IMR-90 (cell line): ENCODE data around the gene XYLT2. TPM values are rescaled to one million over a fixed set of nuclear protein-coding genes. Genes with fewer than 3 reads are reported as not detected.

Experiments
- ATAC-seq: fragments of 200-7000 bp; cut with Tn5 transposase; 2 replicates; pipeline ENCODE4 v1.9.1; 2020; ENCODE audit warnings: low read depth, mild to moderate bottlenecking, moderate library complexity
- BruUV-seq: library from RNA; stranded (reverse); fragments of 400-500 nt; replicated peaks from 2 replicates; lab custom pipeline; 2021; lab: Mats Ljungman, UMichigan
- CTCF ChIA-PET: fragments of 300-600 bp; formaldehyde crosslinking; extraction: SDS; loops from one replicate; lab custom pipeline; 2021; ENCODE audit warnings: antibody characterized with exemption; lab: Yijun Ruan, JAX
- POLR2A ChIA-PET: fragments of 300-600 bp; sonication (Branson Sonifier 250); formaldehyde crosslinking; loops from one replicate; lab custom pipeline; 2022; ENCODE audit warnings: antibody characterized with exemption; ENCODE audit not compliant: unreplicated experiment; lab: Charles Lee
- DNase-seq: peaks from one replicate; pipeline ENCODE4 v3.0.0; 2013
- H2AFZ ChIP-seq: replicated peaks from 2 replicates; pipeline ENCODE3; 2013; ENCODE audit warnings: low read length, mild to moderate bottlenecking; ENCODE audit not compliant: poor library complexity
- H2AK5ac ChIP-seq: 2 replicates; pipeline ENCODE4 v1.6.1; 2013; ENCODE audit warnings: low read depth, low read length, inconsistent platforms
- H2AK9ac ChIP-seq: replicated peaks from 2 replicates; pipeline ENCODE3; 2013; ENCODE audit warnings: mild to moderate bottlenecking, low read depth, low read length, moderate library complexity; ENCODE audit not compliant: poor library complexity
- H2BK120ac ChIP-seq: 2 replicates; pipeline ENCODE4 v1.6.1; 2013; ENCODE audit warnings: low read depth, low read length, inconsistent platforms
- H2BK15ac ChIP-seq: 3 replicates; pipeline ENCODE4 v1.6.1; 2013; ENCODE audit warnings: low read depth, low read length, inconsistent platforms
- H2BK20ac ChIP-seq: 2 replicates; pipeline ENCODE4 v1.6.1; 2013; ENCODE audit warnings: low read depth, mild to moderate bottlenecking, inconsistent platforms, low read length, moderate library complexity
- H2BK5ac ChIP-seq: 2 replicates; pipeline ENCODE4 v1.6.1; 2013; ENCODE audit warnings: mild to moderate bottlenecking, low read depth, low read length, inconsistent platforms; ENCODE audit not compliant: poor library complexity, severe bottlenecking
- H3K14ac ChIP-seq: replicated peaks from 2 replicates; pipeline ENCODE4 v1.6.1; 2013; ENCODE audit warnings: low read depth, low read length, inconsistent platforms
- H3K18ac ChIP-seq: 2 replicates; pipeline ENCODE4 v1.6.1; 2013; ENCODE audit warnings: low read depth, low read length, control low read depth
- H3K23ac ChIP-seq: 2 replicates; pipeline ENCODE4 v1.6.1; 2013; ENCODE audit warnings: low read depth, low read length, inconsistent platforms
- H3K27ac ChIP-seq: 2 replicates; pipeline ENCODE4 v1.5.1; 2013; ENCODE audit warnings: mild to moderate bottlenecking, control low read depth, low read length; ENCODE audit not compliant: insufficient read depth
- H3K27me3 ChIP-seq: 2 replicates; pipeline ENCODE4 v1.6.1; 2013; ENCODE audit warnings: low read length; ENCODE audit not compliant: control insufficient read depth, insufficient read depth
- H3K36me3 ChIP-seq: 2 replicates; pipeline ENCODE4 v1.6.1; 2013; ENCODE audit warnings: low read length, mixed read lengths; ENCODE audit not compliant: control insufficient read depth, insufficient read depth
- H3K4ac ChIP-seq: 2 replicates; pipeline ENCODE4 v1.6.1; 2013; ENCODE audit warnings: low read depth, low read length, inconsistent platforms
- H3K4me1 ChIP-seq: 2 replicates; pipeline ENCODE4 v1.6.1; 2013; ENCODE audit warnings: low read length, mixed read lengths; ENCODE audit not compliant: control insufficient read depth, insufficient read depth
- H3K4me2 ChIP-seq: 2 replicates; pipeline ENCODE4 v1.6.1; 2013; ENCODE audit warnings: low read depth, mild to moderate bottlenecking, control low read depth, low read length, moderate library complexity
- H3K4me3 ChIP-seq: 2 replicates; pipeline ENCODE4 v1.5.1; 2013; ENCODE audit warnings: low read depth, mild to moderate bottlenecking, control low read depth, low read length, moderate library complexity; ENCODE audit not compliant: insufficient read depth
- H3K56ac ChIP-seq: 2 replicates; pipeline ENCODE4 v1.6.1; 2013; ENCODE audit warnings: low read length, inconsistent platforms; ENCODE audit not compliant: insufficient read depth; ENCODE audit errors: extremely low read depth
- H3K79me1 ChIP-seq, 2 experiments: 2 replicates each; pipeline ENCODE4 v1.6.1; 2013; ENCODE audit warnings: low read length in 2 of 2, inconsistent platforms in 1 of 2, low read depth in 1 of 2
- H3K9ac ChIP-seq: 2 replicates; pipeline ENCODE4 v1.6.1; 2013; ENCODE audit warnings: low read depth, low read length, control low read depth
- H3K9me1 ChIP-seq: 2 replicates; pipeline ENCODE4 v1.6.1; 2013; ENCODE audit warnings: low read length, inconsistent platforms; ENCODE audit not compliant: insufficient read depth
- H3K9me3 ChIP-seq: 2 replicates; pipeline ENCODE4 v1.6.1; 2013; ENCODE audit warnings: low read length; ENCODE audit not compliant: control insufficient read depth, insufficient read depth
- H4K20me1 ChIP-seq: 2 replicates; pipeline ENCODE4 v1.6.1; 2013; ENCODE audit warnings: low read length, inconsistent platforms; ENCODE audit not compliant: insufficient read depth
- H4K5ac ChIP-seq: 2 replicates; pipeline ENCODE4 v1.6.1; 2013; ENCODE audit warnings: mild to moderate bottlenecking, low read depth, low read length, control low read depth
- H4K8ac ChIP-seq, 2 experiments: 2 replicates each; pipeline ENCODE4 v1.6.1; 2013; ENCODE audit warnings: low read depth in 2 of 2, low read length in 2 of 2, control low read depth in 1 of 2, inconsistent platforms in 1 of 2
- H4K91ac ChIP-seq: 2 replicates; pipeline ENCODE4 v1.6.1; 2013; ENCODE audit warnings: low read depth, low read length, inconsistent platforms; ENCODE audit not compliant: insufficient read depth
- BHLHE40 ChIP-seq: fragments of 150-350 bp; IDR thresholded peaks from 2 replicates; pipeline ENCODE4 v1.6.1; 2016; ENCODE audit warnings: mild to moderate bottlenecking, low read depth, low read length
- WGBS, 2 experiments: methylation state at CpG; one replicate each; pipeline versions ENCODE4 v1.1.5 to v1.1.7; 2013; ENCODE audit warnings: missing lambda C conversion rate in 2 of 2; ENCODE audit not compliant: insufficient read length in 1 of 2; ENCODE audit errors: extremely low coverage in 2 of 2; 5-methylcytosine and 5-hydroxymethylcytosine counted together
- dilution Hi-C: fragments of 300-500 bp; cut with HindIII; formaldehyde crosslinking; loops from one replicate; pipeline ENCODE4 v1.14.3; 2018; ENCODE audit warnings: low sequenced_read_pairs; ENCODE audit not compliant: unreplicated experiment
- in situ Hi-C: fragments of 300-500 bp; cut with MboI; formaldehyde crosslinking; loops from 3 replicates; pipeline ENCODE4 v1.14.3; 2019; ENCODE audit warnings: low sequenced_read_pairs, inconsistent platforms, mixed read lengths
- intact Hi-C: fragments of 100-400 bp; cut with micrococcal nuclease; formaldehyde crosslinking; loops from 2 replicates; pipeline ENCODE4 v1.10.0; 2022
- polyA plus RNA-seq, 3 experiments: library from polyadenylated mRNA; depleted of rRNA; stranded (reverse); fragments of >200 nt; gene quantifications; 2 replicates each; pipeline ENCODE4 v1.2.3, GENCODE V29; 2012; ENCODE audit warnings: low replicate concordance in 1 of 3
- total RNA-seq: library from RNA; depleted of rRNA; stranded (reverse); fragments of >200 nt; gene quantifications from 2 replicates; pipeline ENCODE4 v1.2.3, GENCODE V29; 2012

The XYLT2 gene
- total and polyA plus RNA-seq, 2 of the 4 experiments (the other 2 are of a cell fraction): 27.7 to 31.9 TPM

- Histone ChIP-seq H4K8ac (no peak overlapping the region), H3K4me1 (no peaks in the 10 kb centered on the region), H2AK9ac (no peak overlapping the region), H4K20me1 (peaks cover 57% of the 10 kb centered on the region), H2AFZ (no peak overlapping the region), H3K23ac (no peak overlapping the region), H3K9me1 (peaks cover 6% of the 10 kb centered on the region; the same call in 1 of the 2 replicates), H3K18ac (no peak overlapping the region), H3K9ac (no peak overlapping the region), H3K4ac (no peak overlapping the region), H2BK20ac (no peak overlapping the region), H3K14ac (no peak overlapping the region), H2BK120ac (no peak overlapping the region), H2BK15ac (no peak overlapping the region), H2AK5ac (no peak overlapping the region), H3K79me1 (peaks cover 68 to 83% of the 10 kb centered on the region in 2 experiments), H3K36me3 (peaks cover 81% of the 10 kb centered on the region), H2BK5ac (no peak overlapping the region), H4K91ac (no peak overlapping the region), H4K5ac (no peak overlapping the region), H3K27ac (no peak overlapping the region), H3K4me3 (no peak overlapping the region), H3K9me3 (no peaks in the 10 kb centered on the region), H3K4me2 (no peak overlapping the region), H3K56ac (no peak overlapping the region), H3K27me3 (no peaks in the 10 kb centered on the region)
- in situ Hi-C loops: no loop called here
- dilution Hi-C loops: no loop called here
- ChIA-PET POLR2A (no interaction called here), CTCF (interaction anchor here (1.3 kb wide), 1 partner anchor 9 kb away, joined by 4 read pairs; the partner anchor contains the start of gene LRRC59)
- TF ChIP-seq BHLHE40: no peak
- no peak for ATAC-seq
- BruUV-seq: no TSS peak
- WGBS, 2 experiments: 100% methylated on average over 1 of the region's 3 CpGs; no CpG with 5 or more reads in 1 of the 2 experiments
- DNase-seq: no peak
- intact Hi-C loops: no loop called here
Observed at GRCh38 chr17:50388728-50389127, 42.8 kb downstream of the XYLT2 start.
